Omental fat pad (tissue), 4 donors: ENCODE measurements around the gene FASLG. TPM values are rescaled to one million over a fixed set of nuclear protein-coding genes. Genes with fewer than 3 reads are reported as not detected.

Source experiments
- ATAC-seq: fragments of 150-250 bp; one replicate; pipeline ENCODE4 v1.9.1; 2016; ENCODE audit warnings: mild to moderate bottlenecking, moderate library complexity; ENCODE audit not compliant: low FRiP score
- DNase-seq: peaks from one replicate; pipeline ENCODE4 v3.0.0-alpha.2; 2019; ENCODE audit warnings: low spot score
- CTCF ChIP-seq, 3 donors: fragments of 450-650 bp; IDR thresholded peaks; one replicate each; pipeline ENCODE4 v1.5.1; 2016 to 2017; ENCODE audit warnings: antibody characterized with exemption in 3 of 3, mild to moderate bottlenecking in 3 of 3, moderate library complexity in 2 of 3
- total RNA-seq, 4 donors: library from RNA; depleted of rRNA; stranded (reverse); fragments of >200 nt; gene quantifications; one replicate each; pipeline ENCODE4 v1.1.0, GENCODE V29; 2016

The FASLG gene
- total RNA-seq, 4 donors from 2014 or later = 0.24 to 0.31 TPM; not detected in 2

DNA sequence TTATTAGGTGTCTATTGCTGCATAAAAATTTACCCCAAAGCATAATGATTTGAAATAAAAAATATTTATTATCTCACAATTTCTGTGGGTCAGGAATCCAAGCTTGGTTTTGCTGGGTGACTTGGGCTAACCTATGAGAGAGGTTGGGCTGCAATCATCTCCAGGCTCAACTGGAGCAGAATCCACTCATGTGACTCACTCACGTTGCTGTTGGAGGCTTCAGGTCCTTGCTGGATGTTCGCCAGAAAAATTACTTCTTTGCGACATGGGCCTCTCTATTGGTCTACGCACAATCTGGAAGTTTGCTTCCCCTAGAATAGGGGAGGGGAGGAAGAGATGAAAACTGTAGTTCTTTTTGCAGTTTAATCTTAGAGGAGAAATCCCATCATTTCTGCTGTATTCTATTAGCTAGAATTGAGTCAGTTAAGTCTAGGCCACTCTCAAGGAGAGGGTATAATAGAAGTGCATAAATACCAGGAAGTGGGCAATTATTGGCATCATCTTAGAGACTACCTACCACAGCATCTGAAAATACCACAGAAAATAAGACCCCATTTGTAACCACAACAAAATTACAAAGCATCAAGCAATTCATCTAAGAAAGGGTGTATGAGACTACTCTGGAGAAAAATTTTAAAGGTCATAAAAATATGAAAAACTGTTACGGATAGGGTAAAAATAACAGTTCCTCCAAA, 5.7 kb upstream of the FASLG start:
- no peak for DNase-seq

DNA sequence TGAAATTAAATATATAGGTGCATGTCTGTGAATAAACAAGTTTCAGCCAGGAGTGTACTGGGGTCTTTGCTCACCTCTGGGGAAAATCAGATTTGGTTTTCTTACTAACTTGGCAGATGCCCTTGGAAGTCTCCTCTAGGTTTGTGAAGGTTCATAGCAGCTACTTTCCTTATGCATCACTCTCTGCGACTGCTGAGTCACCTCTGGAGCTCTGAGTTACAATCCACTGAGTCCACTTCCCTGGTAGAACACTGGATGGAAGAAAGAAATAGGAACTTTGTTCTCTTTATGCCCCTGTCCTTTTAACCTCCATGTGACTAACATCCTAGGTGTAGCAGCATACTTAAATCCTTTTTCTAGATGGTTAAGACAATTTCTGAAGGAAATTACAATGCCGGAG, 4.4 kb upstream of the FASLG start:
- DNase-seq = no peak
- no peak for TF ChIP-seq CTCF (IDR thresholded peaks at IDR 0.05)
- no peak for ATAC-seq

More for the DNA sequence above, 5.7 kb upstream of the FASLG start:
- no peak for TF ChIP-seq CTCF (IDR thresholded peaks at IDR 0.05)
- ATAC-seq = no peak

DNA sequence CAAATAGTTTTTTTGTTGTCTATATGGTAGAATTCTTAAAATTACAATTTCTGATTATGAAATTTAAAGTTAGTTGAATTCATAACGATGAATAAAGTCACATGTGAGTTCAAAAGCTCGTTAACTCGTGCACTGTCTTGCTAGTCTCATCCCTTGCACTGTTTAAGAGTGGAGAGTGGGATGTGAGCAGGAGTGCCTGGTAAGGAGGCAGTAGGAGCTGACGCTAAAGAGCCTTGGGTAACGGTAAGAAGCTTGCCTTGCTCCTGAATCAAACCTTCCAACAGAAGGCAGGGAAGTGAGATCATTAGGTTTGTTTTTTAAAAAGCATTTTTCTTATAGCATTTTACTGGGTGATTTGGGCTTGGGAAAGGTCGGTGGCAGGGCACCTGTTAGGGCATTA, 2.3 kb upstream of the FASLG start:
- ATAC-seq (no peak), DNase-seq (no peak)
- TF ChIP-seq CTCF (IDR thresholded peaks at IDR 0.05) = no peak

DNA sequence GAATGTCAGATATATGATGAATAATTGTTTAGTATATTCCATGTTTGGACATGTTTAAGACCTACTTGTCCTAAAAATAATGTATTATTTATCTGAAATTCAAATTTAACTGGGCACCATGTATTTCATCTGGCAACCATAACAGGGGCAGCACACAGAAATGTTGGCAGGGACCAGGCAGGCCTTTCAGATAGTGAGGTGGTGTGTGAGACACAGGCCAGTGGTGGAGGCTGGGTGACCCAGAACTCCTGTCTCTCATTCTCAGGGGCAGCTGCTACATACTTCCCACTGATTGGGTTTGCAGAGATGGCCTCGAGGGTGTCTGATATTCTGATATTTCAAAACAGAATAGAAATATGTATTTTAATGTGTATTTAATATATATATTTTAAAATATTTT, 1.3 kb upstream of the FASLG start:
- DNase-seq = no peak
- ATAC-seq = no peak
- TF ChIP-seq CTCF (IDR thresholded peaks at IDR 0.05) = no peak

GRCh38 chr1:172661107-172661506, 2.2 kb downstream of the FASLG start:
- no peak for TF ChIP-seq CTCF (IDR thresholded peaks at IDR 0.05)
- no peak for ATAC-seq
- no peak for DNase-seq

DNA sequence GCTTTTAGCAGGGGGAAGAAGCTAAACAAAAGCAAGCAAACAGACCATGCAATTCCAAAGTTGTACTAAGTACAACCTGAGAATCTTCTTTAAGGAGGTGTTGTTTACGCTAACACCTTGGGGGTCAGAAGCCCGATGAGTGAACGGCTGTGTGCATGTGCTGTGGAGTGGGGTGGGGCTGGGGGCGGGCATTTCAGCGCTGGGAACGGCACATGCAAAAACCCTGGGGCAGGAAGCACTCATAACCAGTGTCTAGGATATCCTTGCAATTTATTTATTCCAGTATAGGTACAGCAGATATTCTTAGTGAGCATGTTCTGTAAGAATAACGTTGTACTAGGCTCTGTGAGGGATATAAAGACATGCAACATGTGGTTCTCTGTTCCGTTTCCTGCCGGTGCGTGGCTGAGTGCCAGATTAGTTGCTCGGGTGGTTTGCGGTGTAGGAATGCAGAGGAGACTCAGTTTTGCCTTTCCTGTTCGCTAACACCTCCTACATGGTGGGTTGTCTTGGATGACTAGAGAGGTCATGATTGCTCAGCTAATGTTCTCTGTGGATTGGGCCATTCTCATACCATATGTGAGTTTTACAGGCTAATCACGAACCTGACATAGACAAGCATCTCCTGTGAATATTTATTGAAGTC, 3.7 kb downstream of the FASLG start:
- ATAC-seq (no peak), DNase-seq (no peak)
- TF ChIP-seq CTCF (IDR thresholded peaks at IDR 0.05) = no peak

DNA sequence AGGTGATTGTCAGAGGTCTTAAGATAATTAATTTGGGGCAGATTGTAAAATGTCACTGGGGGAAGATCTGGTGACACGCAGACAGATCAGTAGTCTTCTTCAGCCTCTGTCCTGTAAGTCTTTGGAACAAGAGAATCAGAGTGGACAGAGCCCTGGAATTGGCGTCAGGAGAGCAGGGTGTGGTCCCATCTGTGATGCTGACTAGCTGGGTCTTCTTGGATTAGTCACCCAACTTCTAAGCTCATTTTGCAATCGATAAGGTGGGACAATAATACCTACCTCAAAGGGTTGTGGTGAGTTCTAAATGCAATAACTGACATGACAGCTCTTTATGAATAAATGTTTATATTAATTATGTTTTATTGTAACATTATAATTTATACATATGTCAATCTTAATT, 4.8 kb downstream of the FASLG start:
- DNase-seq (no peak), ATAC-seq (no peak)
- no peak for TF ChIP-seq CTCF (IDR thresholded peaks at IDR 0.05)
